GM18867 (cell line): ENCODE measurements around the gene CIAO2A.

Source experiments
- ATAC-seq: cut with Tn5 transposase; IDR thresholded peaks from one replicate; pipeline ENCODE4 v1.9.1; 2021; ENCODE audit warnings: mild to moderate bottlenecking, moderate library complexity; ENCODE audit not compliant: unreplicated experiment

Gene CIAO2A

DNA sequence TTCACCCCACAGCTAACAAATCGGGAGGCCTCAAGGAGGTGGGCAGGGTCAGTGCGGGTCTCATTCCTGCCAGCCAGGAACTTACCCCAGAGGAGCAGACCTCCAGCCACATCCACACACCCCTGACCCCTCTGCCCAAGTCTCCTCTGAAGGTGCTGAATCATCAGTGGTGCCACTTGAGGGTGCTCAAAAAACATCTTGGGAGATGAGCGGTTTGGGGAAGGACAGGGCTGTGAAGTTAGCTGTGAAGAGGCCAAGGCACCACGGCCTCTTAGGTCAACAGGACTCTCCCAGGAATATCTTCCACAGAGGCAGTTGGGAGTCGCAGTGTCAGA, 48.6 kb downstream of the CIAO2A start:
- no peak for ATAC-seq

GRCh38 chr15:64044300-64045100, 49.1 kb downstream of the CIAO2A start:
- peak; percentile 51 for ATAC-seq

DNA sequence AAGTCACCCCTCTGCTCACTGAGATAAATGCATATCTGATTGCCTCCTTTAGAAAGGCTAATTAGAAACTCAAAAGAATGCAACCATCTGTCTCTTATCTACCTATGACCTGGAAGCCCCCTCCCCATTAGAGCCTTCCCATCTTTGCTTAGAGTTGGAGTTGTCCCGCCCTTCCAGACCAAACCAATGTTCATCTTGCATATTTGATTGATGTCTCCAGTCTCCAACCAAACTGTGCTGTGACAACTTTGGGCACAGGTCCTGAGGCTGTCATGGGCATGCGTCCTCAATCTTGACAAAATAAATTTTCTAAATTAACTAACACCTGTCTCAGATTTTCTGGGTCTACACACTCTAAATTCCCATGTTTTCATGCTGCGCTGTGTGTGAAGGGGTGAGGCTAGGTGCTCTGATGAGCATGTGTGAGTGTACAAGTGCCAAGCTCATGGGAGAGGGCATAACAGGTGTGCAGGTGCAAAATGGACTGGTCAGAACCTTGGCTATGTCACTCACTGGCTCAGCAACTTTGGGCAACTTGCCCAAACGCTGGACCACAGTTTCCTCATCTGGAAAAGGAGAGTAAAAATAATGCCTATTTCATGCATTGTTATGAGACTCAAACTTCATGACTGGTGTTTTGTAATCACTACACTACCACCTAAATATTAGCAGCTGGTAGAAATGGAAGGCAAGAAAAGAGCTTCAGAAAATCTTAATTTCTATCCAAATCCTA, 54.6 kb downstream of the CIAO2A start:
- ATAC-seq = no peak

DNA sequence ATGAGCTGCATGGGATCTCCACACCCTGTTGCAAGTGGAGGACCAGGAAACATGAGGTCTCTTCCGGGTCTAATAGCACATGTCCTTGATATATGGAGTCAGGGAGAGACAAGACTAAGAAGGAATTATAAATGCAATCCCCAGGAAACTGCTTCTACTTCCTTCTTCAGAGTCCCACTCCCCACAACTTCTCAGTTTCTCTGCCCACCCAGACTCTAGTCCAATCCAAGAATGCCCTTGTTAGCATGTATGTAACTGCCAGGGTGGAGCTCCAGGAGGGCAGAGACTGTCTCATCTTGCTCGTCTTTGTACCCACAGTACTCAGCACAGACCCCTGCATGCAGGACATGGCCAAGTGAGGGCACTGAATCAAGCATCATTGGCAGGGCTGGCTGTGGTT, 55.7 kb downstream of the CIAO2A start:
- no peak for ATAC-seq

DNA sequence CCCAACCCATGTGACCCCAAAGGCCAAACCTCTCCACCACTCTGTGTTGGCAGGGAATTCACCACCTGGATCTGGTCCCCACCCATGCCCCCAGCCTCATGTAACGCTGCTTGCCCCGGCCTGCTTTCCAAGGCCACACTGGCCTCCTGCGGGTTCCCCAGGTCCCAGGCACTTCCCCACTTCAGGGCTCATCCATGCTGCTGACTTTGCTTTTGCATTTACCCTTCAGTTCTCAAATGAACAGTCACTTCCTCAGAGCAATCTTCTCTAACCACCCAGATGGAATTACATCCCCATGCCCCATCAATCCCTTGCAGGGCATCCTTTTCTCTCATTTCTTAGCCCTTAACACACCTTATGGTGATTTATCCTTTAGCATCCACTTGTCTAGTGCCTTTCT, 56.5 kb downstream of the CIAO2A start:
- no peak for ATAC-seq

- no peak for ATAC-seq
Measured at GRCh38 chr15:64035525-64035924, 58.1 kb downstream of the CIAO2A start.

DNA sequence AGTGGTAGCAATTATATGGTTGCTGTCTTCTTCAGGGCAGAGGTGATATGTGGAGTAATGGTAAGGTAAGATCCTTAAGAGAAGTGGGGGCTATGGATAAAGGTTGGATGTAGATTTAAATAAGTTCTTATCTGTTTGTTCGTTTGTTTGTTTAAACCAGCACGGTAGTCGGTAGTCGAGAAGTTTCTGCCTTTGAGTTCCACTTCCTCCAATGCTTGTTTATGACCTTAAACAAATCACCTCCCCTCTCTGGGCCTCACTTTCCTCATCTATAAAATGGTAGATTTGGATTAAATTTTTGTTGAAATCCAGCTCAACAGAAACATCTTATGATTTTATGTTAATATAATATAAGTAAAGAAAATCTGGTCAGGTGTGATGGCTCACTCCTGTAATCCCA, 59.1 kb downstream of the CIAO2A start:
- no peak for ATAC-seq

GRCh38 chr15:64032329-64032728, 61.3 kb downstream of the CIAO2A start:
- ATAC-seq = no peak

DNA sequence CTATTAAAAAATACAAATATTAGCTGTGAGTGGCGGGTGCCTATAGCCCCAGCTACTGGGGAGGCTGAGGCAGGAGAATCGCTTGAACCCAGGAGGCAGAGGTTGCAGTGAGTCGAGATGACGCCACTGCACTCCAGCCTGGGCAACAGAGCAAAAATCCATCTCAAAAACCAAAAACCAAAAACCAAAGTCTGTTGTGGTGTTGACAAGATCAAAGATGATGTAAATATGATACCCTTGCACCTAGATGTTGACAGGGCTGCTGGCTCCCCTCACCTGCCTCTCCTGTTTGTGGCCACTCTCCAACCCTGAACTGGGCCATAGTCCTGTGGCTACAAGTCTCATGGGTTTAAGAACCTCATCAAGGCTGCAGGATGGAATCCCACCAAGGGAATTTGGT, 63.5 kb downstream of the CIAO2A start:
- no peak for ATAC-seq

DNA sequence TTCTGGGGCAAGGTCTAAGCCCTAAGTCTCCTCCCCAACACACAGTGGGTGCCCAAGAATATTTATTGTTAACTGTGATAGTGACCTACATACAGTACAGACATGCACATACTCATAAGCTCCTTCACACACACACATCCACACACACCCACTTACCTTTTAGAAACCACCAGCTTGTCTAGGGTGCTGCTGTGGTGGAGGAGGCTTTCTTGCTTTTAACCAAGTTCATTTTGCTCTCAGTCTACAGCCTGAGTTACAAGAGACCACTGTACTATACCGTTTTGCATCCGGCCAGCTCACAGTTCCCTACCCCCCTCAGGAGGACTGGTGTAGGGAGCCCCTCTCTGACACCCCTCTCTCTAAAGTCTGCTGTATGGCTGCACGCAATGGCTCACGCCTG, 64.0 kb downstream of the CIAO2A start:
- no peak for ATAC-seq

DNA sequence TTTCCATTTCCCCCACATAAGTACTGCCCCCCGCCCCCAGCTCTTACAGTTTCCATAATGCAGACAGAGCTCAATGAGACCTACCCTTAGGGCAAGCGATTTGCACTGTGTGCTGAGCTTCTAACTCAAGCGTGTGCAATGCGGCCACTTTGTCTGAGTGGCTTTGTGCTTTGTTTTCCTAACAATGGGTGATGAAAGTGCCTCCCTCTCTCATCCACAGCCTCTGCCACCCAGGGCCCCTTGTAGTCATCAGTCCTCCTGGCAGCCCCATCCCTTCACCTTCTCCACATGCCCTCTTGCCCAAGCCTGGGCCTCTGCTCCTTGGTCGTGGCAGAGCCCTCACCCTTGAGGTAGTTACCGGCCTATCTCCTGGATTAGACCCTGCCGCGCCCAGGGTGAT, 64.5 kb downstream of the CIAO2A start:
- no peak for ATAC-seq

GRCh38 chr15:64026591-64026990, 67.0 kb downstream of the CIAO2A start:
- ATAC-seq = no peak

DNA sequence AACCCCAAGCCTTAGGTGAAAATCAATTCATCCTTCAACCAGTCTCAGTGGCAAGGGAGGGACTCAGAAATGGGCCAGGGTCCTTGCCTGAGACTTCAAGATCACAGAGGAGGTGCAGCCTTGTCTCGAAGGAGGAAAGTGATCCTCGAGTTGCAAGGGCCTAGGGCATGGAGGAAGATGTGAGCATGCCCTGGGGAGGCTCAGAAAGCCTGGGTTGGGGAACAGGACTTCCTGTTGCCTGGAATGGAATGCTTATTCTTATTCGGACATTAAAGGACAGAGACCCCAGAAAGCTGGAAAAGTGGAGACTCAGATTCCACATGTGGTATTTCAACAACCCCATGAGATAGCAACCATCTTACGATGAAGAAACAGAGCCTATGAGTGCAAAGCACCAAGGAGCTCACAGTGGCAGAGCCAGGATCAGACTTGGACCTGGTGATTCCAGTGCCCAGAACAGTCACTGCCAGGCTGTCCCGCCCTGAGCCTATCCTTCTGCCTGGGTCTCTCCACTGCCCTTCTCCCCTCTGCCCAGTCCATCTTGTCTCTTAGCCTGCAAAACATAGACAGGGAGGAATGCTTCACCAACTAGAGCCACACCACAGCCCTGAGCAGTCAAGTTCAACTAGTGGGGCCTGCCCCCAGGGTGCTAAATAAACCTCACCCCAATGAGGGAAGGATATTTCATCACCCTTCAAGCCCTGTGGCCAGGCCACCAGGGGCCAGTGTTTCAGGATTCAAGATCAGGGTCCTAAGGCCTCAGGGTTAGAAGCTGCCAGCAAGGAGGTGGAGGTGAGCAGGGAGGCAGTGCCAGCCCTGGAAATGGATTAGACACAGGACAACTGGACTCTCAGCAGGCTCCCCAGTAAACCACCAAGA, 69.2 kb downstream of the CIAO2A start:
- no peak for ATAC-seq

- ATAC-seq = no peak
Measured at GRCh38 chr15:64023220-64023619, 70.4 kb downstream of the CIAO2A start.

DNA sequence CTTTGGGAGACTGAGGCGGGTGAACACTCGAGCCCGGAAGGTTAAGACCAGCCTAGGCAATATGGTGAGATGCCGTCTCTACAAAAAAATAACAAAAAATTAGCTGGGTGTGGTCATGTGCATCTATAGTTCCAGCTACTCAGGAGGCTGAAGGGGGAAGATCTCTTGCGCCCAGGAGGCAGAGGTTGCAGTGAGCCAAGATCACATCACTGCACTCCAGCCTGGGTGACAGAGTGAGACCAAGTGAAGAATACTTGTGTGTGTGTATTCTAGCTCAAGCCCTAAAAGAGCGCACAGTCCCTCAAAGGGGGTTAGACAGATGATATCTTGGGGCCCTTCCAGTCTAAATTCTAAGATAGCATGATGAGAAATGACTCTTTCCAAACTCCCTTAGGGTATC, 71.1 kb downstream of the CIAO2A start:
- ATAC-seq = no peak
